ENCODE data around the gene DENND4B.

The DENND4B gene

GRCh38 chr1:153958111-153958960 lies 11.8 kb upstream of the DENND4B start, which contains the start of gene CRTC2:
CRTC2 (minus strand) TSS chr1:153958612; CDS start chr1:153958497, 115 bp downstream.
- H3K27ac ChIP-seq (ENCODE audit: low read depth, low read length): peak within 1 kb of the TSS; percentile 76
- peaks cover 25% of the 10 kb centered on the region for H3F3A ChIP-seq (ENCODE audit: insufficient read depth)
- no peaks in the 10 kb centered on the region for H3K9me2 ChIP-seq (replicated peaks; ENCODE audit: insufficient read depth, low read length)
- peak within 1 kb of the TSS; percentile 75 for H3K4me3 ChIP-seq (ENCODE audit: insufficient read depth, low read length, poor library complexity, severe bottlenecking)
- no peaks in the 10 kb centered on the region for H3K9me3 ChIP-seq (ENCODE audit: insufficient read depth, low read length)
- H3K79me2 ChIP-seq (ENCODE audit: insufficient read depth, low read length): peaks cover 61% of the 10 kb centered on the region
- H3K27me3 ChIP-seq (ENCODE audit: low read length): no peaks in the 10 kb centered on the region
- no peaks in the 10 kb centered on the region for H4K20me1 ChIP-seq (ENCODE audit: low read depth, low read length)
- TF ChIP-seq CTCF (IDR thresholded peaks at IDR 0.05; ENCODE audit: insufficient read depth, low read length, poor library complexity, severe bottlenecking) (no peak), EZH2phosphoT487 (conservative IDR thresholded peaks at IDR 0.05; ENCODE audit: low read length) (no peak)
- peak within 1 kb of the TSS; percentile 91 for H3K4me2 ChIP-seq (ENCODE audit: low read depth, low read length, poor library complexity, severe bottlenecking)
- H3K9ac ChIP-seq (ENCODE audit: low read length): peak within 1 kb of the TSS; percentile 87
- no peaks in the 10 kb centered on the region for H3K36me3 ChIP-seq (ENCODE audit: low read length)
- H2AFZ ChIP-seq (ENCODE audit: low read depth, low read length, severe bottlenecking): no peak within 1 kb of the TSS

GRCh38 chr1:153957744-153958110 lies 11.2 kb upstream of the DENND4B start:
- Histone ChIP-seq H4K20me1 (ENCODE audit: low read depth, low read length) (no peaks in the 10 kb centered on the region), H2AFZ (ENCODE audit: low read depth, low read length, severe bottlenecking) (no peak overlapping the region), H3K79me2 (ENCODE audit: insufficient read depth, low read length) (peaks cover 57% of the 10 kb centered on the region), H3K27me3 (ENCODE audit: low read length) (no peaks in the 10 kb centered on the region), H3K9me2 (replicated peaks; ENCODE audit: insufficient read depth, low read length) (no peaks in the 10 kb centered on the region), H3K27ac (ENCODE audit: low read depth, low read length) (peak overlapping the region; percentile 76), H3K36me3 (ENCODE audit: low read length) (no peaks in the 10 kb centered on the region), H3K9ac (ENCODE audit: low read length) (peak overlapping the region; percentile 87), H3K4me3 (ENCODE audit: insufficient read depth, low read length, poor library complexity, severe bottlenecking) (peak overlapping the region; percentile 75), H3K4me2 (ENCODE audit: low read depth, low read length, poor library complexity, severe bottlenecking) (peak overlapping the region; percentile 91), H3K9me3 (ENCODE audit: insufficient read depth, low read length) (no peaks in the 10 kb centered on the region), H3F3A (ENCODE audit: insufficient read depth) (peaks cover 21% of the 10 kb centered on the region)
- TF ChIP-seq CTCF (IDR thresholded peaks at IDR 0.05; ENCODE audit: insufficient read depth, low read length, poor library complexity, severe bottlenecking) (no peak), EZH2phosphoT487 (conservative IDR thresholded peaks at IDR 0.05; ENCODE audit: low read length) (no peak)

- H3K9me2 ChIP-seq (replicated peaks; ENCODE audit: insufficient read depth, low read length): no peaks in the 10 kb centered on the region
- peak overlapping the region; percentile 87 for H3K9ac ChIP-seq (ENCODE audit: low read length)
- H3K4me2 ChIP-seq (ENCODE audit: low read depth, low read length, poor library complexity, severe bottlenecking): peak overlapping the region; percentile 91
- peaks cover 52% of the 10 kb centered on the region for H3K79me2 ChIP-seq (ENCODE audit: insufficient read depth, low read length)
- H4K20me1 ChIP-seq (ENCODE audit: low read depth, low read length): no peaks in the 10 kb centered on the region
- peaks cover 17% of the 10 kb centered on the region for H3F3A ChIP-seq (ENCODE audit: insufficient read depth)
- no peaks in the 10 kb centered on the region for H3K36me3 ChIP-seq (ENCODE audit: low read length)
- no peaks in the 10 kb centered on the region for H3K27me3 ChIP-seq (ENCODE audit: low read length)
- no peak overlapping the region for H2AFZ ChIP-seq (ENCODE audit: low read depth, low read length, severe bottlenecking)
- H3K27ac ChIP-seq (ENCODE audit: low read depth, low read length): peak overlapping the region; percentile 76
- no peak for TF ChIP-seq EZH2phosphoT487 (conservative IDR thresholded peaks at IDR 0.05; ENCODE audit: low read length)
- no peak for TF ChIP-seq CTCF (IDR thresholded peaks at IDR 0.05; ENCODE audit: insufficient read depth, low read length, poor library complexity, severe bottlenecking)
- no peaks in the 10 kb centered on the region for H3K9me3 ChIP-seq (ENCODE audit: insufficient read depth, low read length)
- H3K4me3 ChIP-seq (ENCODE audit: insufficient read depth, low read length, poor library complexity, severe bottlenecking): peak overlapping the region; percentile 75
Observed at GRCh38 chr1:153956997-153957715, 10.6 kb upstream of the DENND4B start.

All from SU-DHL-6 (cell line).